ENCODE data around the gene NECAB2.

GRCh38 chr16:83983491-83983890, 15.4 kb downstream of the NECAB2 start:
- TF ChIP-seq TP53 (CRISPR knock-in tag; IDR thresholded peaks at IDR 0.05) = no peak
- TF ChIP-seq POLR2A (IDR thresholded peaks at IDR 0.05; ENCODE audit: low read length) = no peak
- TF ChIP-seq HMGXB4 (CRISPR knock-in tag; IDR thresholded peaks at IDR 0.05; ENCODE audit: borderline replicate concordance) = no peak
- no peak for TF ChIP-seq CTCF (IDR thresholded peaks at IDR 0.05)
- TF ChIP-seq JUN (IDR thresholded peaks at IDR 0.05) = no peak

Measured in A549 (cell line).